ENCODE results near the gene EML4.

The EML4 gene

DNA sequence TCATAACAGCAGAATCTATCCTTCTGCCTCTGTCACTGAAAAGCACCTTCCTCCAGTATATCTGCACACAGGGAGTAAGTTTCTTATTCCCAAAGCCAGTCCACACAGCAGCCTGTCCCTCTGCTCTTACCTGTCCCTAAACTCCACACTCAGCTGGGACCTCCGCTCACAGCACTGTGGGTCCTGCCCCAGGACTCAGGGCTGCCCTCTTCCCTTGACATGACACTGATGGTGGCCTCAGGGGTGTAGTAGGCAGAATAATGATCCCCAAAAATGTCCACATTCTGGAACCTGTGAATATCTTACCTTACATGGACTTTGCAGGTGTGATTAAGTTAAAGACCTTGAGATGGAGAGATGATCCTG, 39.7 kb upstream of the EML4 start:
- TF ChIP-seq, protein P1, sequence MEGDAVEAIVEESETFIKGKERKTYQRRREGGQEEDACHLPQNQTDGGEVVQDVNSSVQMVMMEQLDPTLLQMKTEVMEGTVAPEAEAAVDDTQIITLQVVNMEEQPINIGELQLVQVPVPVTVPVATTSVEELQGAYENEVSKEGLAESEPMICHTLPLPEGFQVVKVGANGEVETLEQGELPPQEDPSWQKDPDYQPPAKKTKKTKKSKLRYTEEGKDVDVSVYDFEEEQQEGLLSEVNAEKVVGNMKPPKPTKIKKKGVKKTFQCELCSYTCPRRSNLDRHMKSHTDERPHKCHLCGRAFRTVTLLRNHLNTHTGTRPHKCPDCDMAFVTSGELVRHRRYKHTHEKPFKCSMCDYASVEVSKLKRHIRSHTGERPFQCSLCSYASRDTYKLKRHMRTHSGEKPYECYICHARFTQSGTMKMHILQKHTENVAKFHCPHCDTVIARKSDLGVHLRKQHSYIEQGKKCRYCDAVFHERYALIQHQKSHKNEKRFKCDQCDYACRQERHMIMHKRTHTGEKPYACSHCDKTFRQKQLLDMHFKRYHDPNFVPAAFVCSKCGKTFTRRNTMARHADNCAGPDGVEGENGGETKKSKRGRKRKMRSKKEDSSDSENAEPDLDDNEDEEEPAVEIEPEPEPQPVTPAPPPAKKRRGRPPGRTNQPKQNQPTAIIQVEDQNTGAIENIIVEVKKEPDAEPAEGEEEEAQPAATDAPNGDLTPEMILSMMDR (IDR thresholded peaks at IDR 0.05): no peak

DNA sequence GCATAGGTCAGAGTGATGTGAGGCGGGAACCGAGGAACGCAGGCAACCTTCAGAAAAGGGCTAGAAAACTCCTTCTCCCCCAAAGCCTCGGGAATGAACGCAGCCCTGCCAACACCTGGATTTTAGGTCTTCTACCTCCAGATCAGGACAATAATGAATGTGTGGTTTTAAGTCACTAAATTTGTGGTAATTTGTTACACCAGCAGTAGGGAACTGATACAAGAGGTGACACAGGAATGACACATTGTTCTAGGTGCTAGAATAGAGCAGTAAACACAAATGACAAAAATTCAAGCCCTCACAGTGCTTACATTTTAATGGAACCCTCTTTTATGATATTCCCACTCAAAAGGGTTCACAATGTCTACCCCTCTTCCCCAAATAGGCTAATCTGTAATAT, 39.2 kb upstream of the EML4 start:
- TF ChIP-seq, protein P1 (IDR thresholded peaks at IDR 0.05): no peak

DNA sequence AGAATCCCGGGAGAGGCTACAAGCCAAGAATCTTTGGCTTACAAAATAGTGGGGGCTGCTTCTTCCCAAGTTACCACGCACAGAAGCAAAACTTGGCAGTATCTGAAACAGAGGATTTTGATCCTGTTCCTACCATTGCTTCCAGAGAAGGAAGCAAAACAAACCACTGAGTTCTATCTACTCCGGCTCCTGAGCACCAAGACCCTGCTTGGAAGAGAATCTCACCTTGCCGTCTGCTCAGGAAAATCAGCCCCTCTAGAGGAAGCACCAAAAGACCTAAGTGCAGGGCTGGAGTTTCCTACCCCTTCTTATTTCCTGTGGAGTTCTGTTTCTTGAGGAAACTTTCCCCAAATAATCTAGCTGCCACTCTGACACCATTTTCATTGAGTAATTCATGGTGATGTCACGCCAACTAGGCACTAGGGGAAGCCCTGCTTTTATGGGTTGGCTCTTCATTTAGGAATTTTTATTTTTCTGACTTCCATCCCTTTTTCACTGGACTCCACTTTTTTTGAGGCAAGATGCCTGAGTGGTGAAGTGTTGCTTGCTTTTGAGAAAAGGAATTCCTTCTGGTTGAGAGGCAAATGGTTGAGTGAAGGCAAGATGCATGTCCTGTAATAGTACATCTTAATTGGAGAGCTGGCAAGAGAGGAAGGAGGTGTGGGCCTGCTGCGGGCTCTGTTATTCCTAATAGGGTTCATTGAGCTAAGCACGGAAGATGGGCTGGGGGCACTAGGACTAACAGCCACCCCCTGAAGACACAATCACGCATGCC, 36.8 kb upstream of the EML4 start:
- TF ChIP-seq, protein P1 (IDR thresholded peaks at IDR 0.05): no peak

DNA sequence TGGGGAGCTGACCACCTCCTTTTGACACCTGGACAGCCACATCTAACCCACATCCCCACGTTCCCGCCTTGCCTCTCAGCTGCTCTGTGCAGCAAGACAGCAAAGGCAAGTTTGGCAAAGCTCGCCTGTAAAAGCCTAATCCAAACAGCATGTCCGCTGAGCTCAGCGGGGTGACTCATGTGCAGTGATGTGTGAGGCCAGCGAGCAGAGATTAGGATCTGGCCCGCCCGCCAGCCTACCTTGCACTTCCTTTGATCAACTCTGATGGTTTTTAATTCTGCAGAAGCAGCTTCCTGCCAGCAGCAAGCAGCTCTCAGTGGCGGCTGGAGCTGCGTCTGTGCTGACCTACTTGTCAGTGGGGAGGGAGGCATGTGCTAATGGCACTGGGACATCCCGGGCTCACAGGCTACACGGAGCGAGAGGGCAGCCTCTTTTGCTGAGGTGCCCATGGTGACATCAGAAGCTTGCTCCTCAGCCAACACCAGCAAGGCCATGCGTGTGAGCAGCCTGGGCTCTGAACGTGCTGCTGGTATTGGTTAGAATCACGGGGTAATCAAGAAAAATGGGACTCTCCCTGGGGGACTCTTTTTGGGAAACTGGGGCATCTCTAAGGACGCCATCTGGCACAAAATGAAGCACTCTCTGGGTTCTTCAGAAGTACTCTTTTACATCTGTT, 36.0 kb upstream of the EML4 start:
- TF ChIP-seq, protein P1 (IDR thresholded peaks at IDR 0.05): no peak

DNA sequence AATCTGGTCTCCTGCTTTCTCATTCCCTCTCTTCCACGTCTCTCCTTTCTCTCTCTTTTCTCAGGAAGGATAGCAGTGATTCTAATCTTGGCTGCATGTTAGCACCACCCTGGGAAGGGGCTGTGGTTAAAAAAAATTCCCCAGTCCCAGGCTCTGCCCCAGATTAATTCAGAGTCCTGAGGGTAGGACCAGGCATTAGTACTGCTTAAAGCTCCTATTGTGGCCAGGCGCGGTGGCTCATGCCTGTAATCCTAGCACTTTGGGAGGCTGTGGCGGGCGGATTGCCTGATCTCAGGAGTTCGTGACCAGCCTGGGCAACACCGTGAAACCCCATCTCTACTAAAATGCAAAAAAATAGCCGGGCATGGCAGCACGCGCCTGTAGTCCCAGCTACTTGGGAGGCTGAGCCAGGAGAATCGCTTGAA, 35.4 kb upstream of the EML4 start:
- TF ChIP-seq, protein P1 (IDR thresholded peaks at IDR 0.05): no peak

DNA sequence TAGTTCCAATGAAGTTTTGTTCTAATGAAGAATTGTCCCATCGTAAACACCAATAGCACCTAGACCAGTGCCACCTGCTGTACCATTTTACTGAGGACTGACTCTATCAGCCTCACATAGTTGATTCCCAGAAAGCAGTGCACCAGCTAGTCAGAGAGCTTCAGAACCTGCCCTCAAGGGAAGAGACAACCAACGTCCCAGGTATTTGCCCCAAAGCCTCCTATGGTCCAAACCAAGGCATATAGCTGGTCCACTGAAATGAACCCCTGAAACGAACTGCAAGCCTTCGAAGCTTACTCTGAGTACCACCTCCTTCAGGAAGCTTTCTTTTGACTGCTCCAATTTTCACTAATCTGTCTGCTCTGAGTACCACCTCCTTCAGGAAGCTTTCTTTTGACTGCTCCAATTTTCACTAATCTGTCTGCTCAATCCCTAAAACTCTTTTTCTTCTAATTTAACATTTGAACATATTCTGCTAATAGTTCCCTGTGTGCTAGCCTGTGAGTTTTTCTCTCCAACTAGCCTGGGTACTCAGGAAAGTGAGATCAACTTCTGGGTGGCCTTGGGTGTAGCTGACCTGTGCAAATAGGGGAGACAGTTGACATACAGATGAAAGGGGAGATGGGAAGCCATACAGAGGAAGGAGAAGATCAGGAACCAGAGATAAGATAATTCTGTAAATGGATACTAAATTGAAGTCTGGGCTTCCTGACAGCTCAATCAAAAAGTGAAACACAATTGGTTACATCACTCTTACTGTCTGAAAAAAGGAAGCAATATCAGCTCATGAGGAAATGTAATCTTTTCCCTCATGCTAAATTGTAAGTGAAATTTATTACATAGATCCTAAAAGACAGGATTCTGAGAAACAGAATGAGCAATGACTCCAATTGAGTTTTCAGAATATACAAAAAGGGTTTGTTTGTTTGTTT, 33.5 kb upstream of the EML4 start:
- TF ChIP-seq, protein P1 (IDR thresholded peaks at IDR 0.05): no peak

DNA sequence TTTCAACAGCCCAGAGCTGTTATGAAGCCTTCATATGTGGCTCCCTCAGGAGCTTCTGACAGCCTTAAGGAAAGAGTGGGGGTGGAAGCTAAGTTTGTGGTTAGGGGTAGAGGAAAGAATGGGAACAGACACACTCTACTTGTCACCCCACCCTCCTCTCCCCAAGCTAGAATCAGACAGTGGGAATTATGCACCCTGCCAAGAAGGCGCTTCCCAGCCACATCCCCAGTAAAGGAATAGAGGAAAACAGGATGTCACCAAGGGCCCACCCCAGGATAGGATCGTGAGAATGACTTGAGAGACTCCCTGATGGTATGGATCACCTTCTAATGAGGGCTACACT, 32.4 kb upstream of the EML4 start:
- TF ChIP-seq, protein P1 (IDR thresholded peaks at IDR 0.05): no peak
